ENCODE measurements around the gene PSG11. TPM values are rescaled to one million over a fixed set of nuclear protein-coding genes. Genes with fewer than 3 reads are reported as not detected.
A peak's percentile ranks its signal among the peaks of the same experiment; 100 is the strongest.
"Not testable (repeated sequence)": the region's sequence is repeated elsewhere in the genome, so short reads cannot be mapped to it uniquely, and the experiment has no call there.

PSG11 gene
- total and polyA plus RNA-seq, 11 donors, result not detected

DNA sequence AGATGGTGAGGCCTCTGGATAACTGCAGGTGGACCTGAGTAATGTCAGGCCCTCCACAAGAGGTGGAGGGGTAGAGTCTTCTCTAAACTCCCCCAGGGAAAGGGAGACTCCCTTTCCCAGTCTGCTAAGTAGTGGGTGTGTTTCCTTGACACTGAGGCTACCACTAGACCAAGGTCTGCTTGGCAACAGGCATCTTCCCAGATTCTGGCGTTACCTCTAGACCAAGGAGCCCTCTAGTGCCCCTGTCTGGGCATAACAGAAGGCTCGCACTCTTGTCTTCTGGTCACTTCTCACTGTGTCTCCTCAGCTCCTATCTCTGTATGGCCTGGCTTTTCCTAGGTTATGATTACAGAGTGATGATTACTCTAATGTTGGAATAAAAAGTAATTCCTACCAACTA lies 5.4 kb upstream of the PSG11 start:
- H3K27me3 ChIP-seq; H3K4me3 ChIP-seq; H3K36me3 ChIP-seq; intact Hi-C loops (cut with DNase I); H3K4me1 ChIP-seq; ATAC-seq; H3K9me3 ChIP-seq; DNase-seq; H3K27ac ChIP-seq: not testable (repeated sequence)
- 29 to 60% (median 41%) methylated on average over 2 of the region's 2 CpGs for WGBS, 4 donors
- TF ChIP-seq, protein P1, sequence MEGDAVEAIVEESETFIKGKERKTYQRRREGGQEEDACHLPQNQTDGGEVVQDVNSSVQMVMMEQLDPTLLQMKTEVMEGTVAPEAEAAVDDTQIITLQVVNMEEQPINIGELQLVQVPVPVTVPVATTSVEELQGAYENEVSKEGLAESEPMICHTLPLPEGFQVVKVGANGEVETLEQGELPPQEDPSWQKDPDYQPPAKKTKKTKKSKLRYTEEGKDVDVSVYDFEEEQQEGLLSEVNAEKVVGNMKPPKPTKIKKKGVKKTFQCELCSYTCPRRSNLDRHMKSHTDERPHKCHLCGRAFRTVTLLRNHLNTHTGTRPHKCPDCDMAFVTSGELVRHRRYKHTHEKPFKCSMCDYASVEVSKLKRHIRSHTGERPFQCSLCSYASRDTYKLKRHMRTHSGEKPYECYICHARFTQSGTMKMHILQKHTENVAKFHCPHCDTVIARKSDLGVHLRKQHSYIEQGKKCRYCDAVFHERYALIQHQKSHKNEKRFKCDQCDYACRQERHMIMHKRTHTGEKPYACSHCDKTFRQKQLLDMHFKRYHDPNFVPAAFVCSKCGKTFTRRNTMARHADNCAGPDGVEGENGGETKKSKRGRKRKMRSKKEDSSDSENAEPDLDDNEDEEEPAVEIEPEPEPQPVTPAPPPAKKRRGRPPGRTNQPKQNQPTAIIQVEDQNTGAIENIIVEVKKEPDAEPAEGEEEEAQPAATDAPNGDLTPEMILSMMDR (IDR thresholded peaks at IDR 0.05), result peak in 6 of 12 donors; percentile 8 to 26 (median 21)

DNA sequence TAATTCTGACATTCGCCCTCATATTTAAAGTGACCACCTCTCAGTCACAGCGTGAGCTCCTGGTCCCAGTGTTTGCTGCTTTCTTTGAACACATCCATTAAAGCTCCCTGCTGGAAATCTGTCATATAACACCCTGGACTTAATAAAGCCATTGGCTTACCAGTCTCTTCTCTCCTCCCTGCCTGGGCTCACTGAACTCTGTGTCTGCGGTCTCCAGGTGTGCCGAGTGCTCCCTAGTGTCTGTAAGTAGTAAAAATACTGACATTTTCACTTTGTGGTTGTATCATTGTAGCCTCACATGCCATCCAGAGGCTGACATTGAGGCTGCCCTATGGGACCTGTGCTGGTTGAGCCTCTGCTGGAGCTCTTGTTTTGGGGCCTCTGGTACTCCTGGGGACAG lies 2.6 kb upstream of the PSG11 start:
- Histone ChIP-seq H3K27ac (no peak overlapping the region), H3K9me3 (no peaks in the 10 kb centered on the region), H3K27me3 (no peaks in the 10 kb centered on the region), H3K4me3 (no peak overlapping the region), H3K4me1 (no peaks in the 10 kb centered on the region), H3K36me3 (no peaks in the 10 kb centered on the region)
- intact Hi-C loops (cut with DNase I), result no loop called here
- WGBS, 4 donors, result 74 to 89% (median 78%) methylated on average over 4 of the region's 4 CpGs
- TF ChIP-seq POLR2A (IDR thresholded peaks at IDR 0.05), result no peak
- TF ChIP-seq, protein P1 (IDR thresholded peaks at IDR 0.05), result no peak
- ATAC-seq, result no peak
- no peak for DNase-seq

DNA sequence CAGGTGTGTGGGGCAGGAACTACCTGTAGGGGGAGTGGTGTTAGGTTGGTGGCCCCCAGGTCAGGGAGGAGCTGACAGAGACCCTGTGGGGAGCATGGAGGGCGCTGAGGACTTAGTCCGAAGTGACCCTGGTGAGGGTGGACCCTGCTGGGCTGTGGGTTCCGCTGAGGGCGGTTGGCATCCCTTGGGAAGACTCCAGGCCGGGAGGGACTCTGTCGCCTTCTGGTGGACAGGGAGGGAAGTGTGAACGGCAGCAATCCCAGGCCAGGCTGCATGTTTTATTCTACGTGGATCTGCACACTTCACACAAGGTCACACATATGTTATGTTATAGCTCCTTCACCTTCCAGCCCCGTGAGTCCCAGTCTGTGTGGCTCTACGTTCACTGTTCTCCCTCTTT lies 1.7 kb upstream of the PSG11 start:
- ATAC-seq, result not testable (repeated sequence)

DNA sequence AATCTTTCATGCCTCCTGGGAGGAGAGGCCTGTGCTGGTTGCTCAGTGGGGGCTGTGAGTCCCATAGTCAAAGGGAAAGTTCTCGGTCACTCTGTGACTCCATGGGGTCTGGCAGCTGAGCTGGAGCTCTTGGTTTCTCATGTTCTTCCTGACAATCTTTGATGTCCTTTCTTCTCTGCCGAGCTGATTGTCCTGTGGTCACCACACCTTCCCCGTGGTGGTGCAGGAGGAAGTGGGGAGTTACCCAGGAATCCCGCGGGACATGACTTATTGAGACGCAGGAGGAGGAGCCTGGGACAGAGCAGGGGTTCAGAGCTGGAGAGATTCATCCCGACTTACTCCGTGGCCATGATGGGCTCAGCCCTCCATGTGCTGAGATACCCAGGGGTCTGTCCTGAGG lies 792 bp upstream of the PSG11 start:
- ATAC-seq; H3K36me3 ChIP-seq; H3K4me3 ChIP-seq; H3K27ac ChIP-seq; intact Hi-C loops (cut with DNase I); H3K4me1 ChIP-seq; H3K9me3 ChIP-seq; DNase-seq; H3K27me3 ChIP-seq: not testable (repeated sequence)
- WGBS, 4 donors, result 75 to 79% (median 78%) methylated on average over 6 to 8 of the region's 8 CpGs

More for the DNA sequence above, 1.7 kb upstream of the PSG11 start:
- H3K9me3 ChIP-seq; DNase-seq; H3K36me3 ChIP-seq; H3K4me3 ChIP-seq; H3K4me1 ChIP-seq; H3K27ac ChIP-seq; intact Hi-C loops (cut with DNase I); H3K27me3 ChIP-seq: not testable (repeated sequence)
- 36 to 61% (median 56%) methylated on average over 7 to 10 of the region's 10 CpGs for WGBS, 4 donors
- TF ChIP-seq, protein P1 (IDR thresholded peaks at IDR 0.05), result peak in 1 of 12 donors; percentile 5

DNA sequence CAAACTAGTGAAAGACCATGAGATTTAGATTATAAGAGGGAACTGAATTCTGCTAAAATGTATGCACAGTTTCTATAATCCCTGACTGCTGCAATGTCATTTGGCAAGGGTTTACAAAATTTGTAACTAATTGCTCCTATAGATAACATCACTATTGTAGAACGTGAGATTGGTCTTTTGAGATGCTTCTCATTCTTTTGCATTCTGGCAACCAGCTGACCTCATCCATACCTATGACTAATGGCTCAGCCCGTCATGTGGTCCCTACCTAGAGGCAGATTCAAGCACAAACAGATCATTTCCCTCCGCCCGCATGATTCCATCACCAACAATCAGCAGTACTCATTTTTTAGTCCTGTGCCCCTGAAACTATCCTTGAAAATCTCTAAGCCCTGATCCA lies 4.2 kb downstream of the PSG11 start:
- 52 to 67% (median 60%) methylated on average over 4 of the region's 4 CpGs for WGBS, 4 donors

GRCh38 chr19:43021629-43022028 lies 4.6 kb downstream of the PSG11 start:
- H3K4me3 ChIP-seq; H3K4me1 ChIP-seq; H3K9me3 ChIP-seq; intact Hi-C loops (cut with DNase I); H3K27ac ChIP-seq; ATAC-seq; H3K27me3 ChIP-seq; DNase-seq; H3K36me3 ChIP-seq: not testable (repeated sequence)
- 67 to 71% (median 70%) methylated on average over 4 of the region's 4 CpGs for WGBS, 4 donors

More for the DNA sequence above, 4.2 kb downstream of the PSG11 start:
- H3K9me3 ChIP-seq; H3K27ac ChIP-seq; H3K4me1 ChIP-seq; ATAC-seq; H3K4me3 ChIP-seq; H3K36me3 ChIP-seq; DNase-seq; H3K27me3 ChIP-seq; intact Hi-C loops (cut with DNase I): not testable (repeated sequence)

Measured in heart left ventricle (tissue), 16 donors.